ENCODE data around the gene CCDC51.

GRCh38 chr3:48427630-48427962 is 12.3 kb downstream of the CCDC51 start:
- TF ChIP-seq TAF1 (IDR thresholded peaks at IDR 0.05; ENCODE audit: borderline replicate concordance, low read depth, low read length) (no peak), POLR2AphosphoS5 (IDR thresholded peaks at IDR 0.05; ENCODE audit: low read depth, low read length) (no peak), POLR2A (IDR thresholded peaks at IDR 0.05; ENCODE audit: low read depth, low read length) (no peak)
